DND-41 (cell line): Measurements from ENCODE around the gene PSMC3.

ENCODE experiments used
- ATAC-seq: fragments of 200-7000 bp; cut with Tn5 transposase; 3 replicates; pipeline ENCODE4 v1.9.1; 2021; ENCODE audit warnings: low read depth; ENCODE audit not compliant: insufficient read depth
- DNase-seq: peaks from one replicate; pipeline ENCODE4 v3.0.0-alpha.2; 2020
- H2AFZ ChIP-seq: 2 replicates; pipeline ENCODE4 v1.6.0; 2012; ENCODE audit warnings: low read depth, low read length
- H3K27ac ChIP-seq: 2 replicates; pipeline ENCODE4 v1.5.1; 2012; ENCODE audit warnings: low read length, inconsistent platforms
- H3K27me3 ChIP-seq: fragments of 200-600 bp; sonication (generic); 2 replicates; pipeline ENCODE4 v1.6.0; 2012; ENCODE audit warnings: low read length, mild to moderate bottlenecking, inconsistent platforms; ENCODE audit not compliant: insufficient read depth, poor library complexity
- H3K36me3 ChIP-seq: 2 replicates; pipeline ENCODE4 v1.5.1; 2012; ENCODE audit warnings: low read length, inconsistent platforms; ENCODE audit not compliant: insufficient read depth
- H3K4me1 ChIP-seq: 2 replicates; pipeline ENCODE4 v1.5.1; 2012; ENCODE audit warnings: mild to moderate bottlenecking, low read length; ENCODE audit not compliant: insufficient read depth
- H3K4me2 ChIP-seq: 2 replicates; pipeline ENCODE4 v1.6.0; 2012; ENCODE audit warnings: mild to moderate bottlenecking, moderate library complexity, low read length, inconsistent platforms; ENCODE audit not compliant: insufficient read depth
- H3K4me3 ChIP-seq, 2 experiments: fragments of 200-600 bp in 1 of 2; shearing (Covaris generic) in 1 of 2; 2 replicates each; pipeline ENCODE4 v1.5.1; 2012 to 2016; ENCODE audit warnings: inconsistent platforms in 2 of 2, low read length in 2 of 2, mild to moderate bottlenecking in 2 of 2, low read depth in 1 of 2, moderate library complexity in 1 of 2
- H3K79me2 ChIP-seq: 2 replicates; pipeline ENCODE4 v1.6.0; 2012; ENCODE audit warnings: low read length, inconsistent platforms; ENCODE audit not compliant: insufficient read depth
- H3K9ac ChIP-seq: 2 replicates; pipeline ENCODE4 v1.6.0; 2012; ENCODE audit warnings: low read depth, mild to moderate bottlenecking, inconsistent platforms, low read length, moderate library complexity
- H3K9me3 ChIP-seq: 2 replicates; pipeline ENCODE4 v1.5.1; 2012; ENCODE audit warnings: low read length, moderate library complexity, mild to moderate bottlenecking, inconsistent platforms; ENCODE audit not compliant: insufficient read depth, severe bottlenecking
- H4K20me1 ChIP-seq: 2 replicates; pipeline ENCODE4 v1.6.0; 2012; ENCODE audit warnings: low read length; ENCODE audit not compliant: insufficient read depth
- CTCF ChIP-seq: IDR thresholded peaks from 2 replicates; pipeline ENCODE4 v1.5.1; 2012; ENCODE audit warnings: borderline replicate concordance, low read length, moderate library complexity, mild to moderate bottlenecking; ENCODE audit not compliant: poor library complexity, severe bottlenecking; ENCODE audit errors: extremely low read depth
- EZH2 ChIP-seq: IDR thresholded peaks from 3 replicates; pipeline ENCODE4 v1.6.1; 2012; ENCODE audit warnings: borderline replicate concordance, low read depth, mild to moderate bottlenecking, moderate library complexity, low read length, inconsistent platforms; ENCODE audit not compliant: severe bottlenecking

Gene PSMC3

GRCh38 chr11:47449541-47449940 lies 23.3 kb upstream of the PSMC3 start:
- Histone ChIP-seq H3K9ac (no peak overlapping the region), H3K36me3 (no peaks in the 10 kb centered on the region), H3K4me3 (no peak overlapping the region), H3K4me2 (no peak overlapping the region), H2AFZ (no peak overlapping the region), H3K27ac (no peak overlapping the region), H3K9me3 (no peaks in the 10 kb centered on the region), H4K20me1 (no peaks in the 10 kb centered on the region), H3K79me2 (no peaks in the 10 kb centered on the region), H3K27me3 (no peaks in the 10 kb centered on the region), H3K4me1 (no peaks in the 10 kb centered on the region)
- TF ChIP-seq EZH2: no peak
- no peak for TF ChIP-seq CTCF
- DNase-seq: no peak
- ATAC-seq: no peak

- H3K4me3 ChIP-seq: no peak within 1 kb of the TSS
- TF ChIP-seq CTCF (no peak), EZH2 (no peak)
- no peak for DNase-seq
- H3K79me2 ChIP-seq: no peaks in the 10 kb centered on the region
- no peaks in the 10 kb centered on the region for H4K20me1 ChIP-seq
- no peaks in the 10 kb centered on the region for H3K9me3 ChIP-seq
- no peaks in the 10 kb centered on the region for H3K27me3 ChIP-seq
- H3K36me3 ChIP-seq: no peaks in the 10 kb centered on the region
- no peak within 1 kb of the TSS for H2AFZ ChIP-seq
- no peak within 1 kb of the TSS for H3K9ac ChIP-seq
- H3K27ac ChIP-seq: no peak within 1 kb of the TSS
- no peak within 1 kb of the TSS for H3K4me2 ChIP-seq
- ATAC-seq: no peak
- no peaks in the 10 kb centered on the region for H3K4me1 ChIP-seq
These were observed 22.6 kb upstream of the PSMC3 start, which contains the start of gene RAPSN for GRCh38 chr11:47448566-47449427. Gene RAPSN, minus strand, starts transcription at chr11:47449136. Its CDS starts 172 bp downstream, at chr11:47448964.

GRCh38 chr11:47447906-47448305 lies 21.7 kb upstream of the PSMC3 start:
- Histone ChIP-seq H3K9me3 (no peaks in the 10 kb centered on the region), H3K4me3 (no peak overlapping the region), H3K9ac (no peak overlapping the region), H2AFZ (no peak overlapping the region), H3K36me3 (no peaks in the 10 kb centered on the region), H3K27me3 (no peaks in the 10 kb centered on the region), H4K20me1 (no peaks in the 10 kb centered on the region), H3K79me2 (no peaks in the 10 kb centered on the region), H3K27ac (no peak overlapping the region), H3K4me2 (no peak overlapping the region), H3K4me1 (no peaks in the 10 kb centered on the region)
- TF ChIP-seq CTCF (no peak), EZH2 (no peak)
- no peak for DNase-seq
- no peak for ATAC-seq
